ENCODE data around the gene MAP1S. TPM values are rescaled to one million over a fixed set of nuclear protein-coding genes. Genes with fewer than 3 reads are reported as not detected.
A peak's percentile ranks its signal among the peaks of the same experiment; 100 is the strongest.

Gene MAP1S
- total and polyA plus RNA-seq, 2 of the 13 experiments (the other 11 are each of a cell fraction or from before 2014, with no cell fraction given), result 3.8 to 7.3 TPM

DNA sequence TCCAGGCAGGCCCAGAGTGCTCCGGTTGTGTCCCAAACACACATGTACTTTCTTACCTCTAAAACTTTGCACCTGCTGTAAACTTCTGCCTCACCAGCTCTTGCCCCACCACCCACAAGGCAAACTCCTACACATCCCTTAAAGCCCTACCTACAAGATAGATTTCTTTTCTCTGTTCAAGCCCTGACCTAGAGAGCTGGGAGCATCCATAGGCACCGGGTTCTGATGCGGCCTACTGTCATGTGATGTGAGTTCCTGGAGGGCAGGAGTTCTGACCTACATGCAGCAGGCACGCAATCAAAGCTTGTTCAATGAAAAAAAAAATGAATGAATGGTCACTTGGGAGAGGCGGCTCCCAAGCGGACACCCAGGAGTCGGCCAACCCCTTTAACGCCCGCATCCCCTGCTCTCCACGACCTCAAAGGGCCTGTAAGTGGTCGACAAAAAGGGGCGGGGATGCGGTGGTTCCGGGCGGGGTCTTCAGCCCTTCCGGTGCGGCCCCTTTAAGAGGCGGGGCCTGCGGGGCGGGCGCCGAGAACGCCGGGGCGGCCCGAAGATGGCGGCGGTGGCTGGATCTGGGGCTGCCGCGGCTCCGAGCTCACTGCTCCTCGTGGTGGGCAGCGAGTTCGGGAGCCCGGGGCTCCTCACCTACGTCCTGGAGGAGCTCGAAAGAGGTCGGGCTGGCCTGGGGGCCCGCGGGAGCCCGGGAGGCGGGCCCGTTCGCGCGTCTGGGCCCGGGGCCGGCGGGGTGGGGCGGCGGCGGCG is at the start of gene MAP1S (continued):
- TF ChIP-seq, protein P1, sequence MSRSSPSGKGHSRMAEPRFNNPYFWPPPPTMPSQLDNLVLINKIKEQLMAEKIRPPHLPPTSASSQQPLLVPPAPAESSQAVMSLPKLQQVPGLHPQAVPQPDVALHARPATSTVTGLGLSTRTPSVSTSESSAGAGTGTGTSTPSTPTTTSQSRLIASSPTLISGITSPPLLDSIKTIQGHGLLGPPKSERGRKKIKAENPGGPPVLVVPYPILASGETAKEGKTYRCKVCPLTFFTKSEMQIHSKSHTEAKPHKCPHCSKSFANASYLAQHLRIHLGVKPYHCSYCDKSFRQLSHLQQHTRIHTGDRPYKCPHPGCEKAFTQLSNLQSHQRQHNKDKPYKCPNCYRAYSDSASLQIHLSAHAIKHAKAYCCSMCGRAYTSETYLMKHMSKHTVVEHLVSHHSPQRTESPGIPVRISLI (CRISPR knock-in tag; IDR thresholded peaks at IDR 0.05; ENCODE audit: borderline replicate concordance), result peak; percentile 62; the same call in 1 of the 2 replicates
- TF ChIP-seq MXD4 (CRISPR knock-in tag; IDR thresholded peaks at IDR 0.05) (0 out of 2 replicates have a peak, but pooled peaks have one; percentile 35), PRMT3 (CRISPR knock-in tag; IDR thresholded peaks at IDR 0.05; ENCODE audit: borderline replicate concordance, low read depth) (0 out of 2 replicates have a peak, but pooled peaks have one; percentile 51), TBL1XR1 (IDR thresholded peaks at IDR 0.05; ENCODE audit: borderline replicate concordance, low read length, partially characterized antibody) (no peak), ZNF552 (CRISPR knock-in tag; IDR thresholded peaks at IDR 0.05; ENCODE audit: borderline replicate concordance) (no peak), ZFY (CRISPR knock-in tag; IDR thresholded peaks at IDR 0.05) (peak; percentile 84), SP5 (CRISPR knock-in tag; IDR thresholded peaks at IDR 0.05; ENCODE audit: borderline replicate concordance, low read depth) (peak; percentile 67), GFI1 (CRISPR knock-in tag; IDR thresholded peaks at IDR 0.05; ENCODE audit: borderline replicate concordance) (peak; percentile 61; the same call in 1 of the 2 replicates), KAT8 (CRISPR knock-in tag; IDR thresholded peaks at IDR 0.05) (peak; percentile 73), SYNCRIP (IDR thresholded peaks at IDR 0.05; ENCODE audit: insufficient read depth, low read depth, low read length) (no peak), YY1 (IDR thresholded peaks at IDR 0.05; ENCODE audit: insufficient read depth, insufficient replicate concordance, low read depth, low read length) (peak; percentile 96), KLF12 (CRISPR knock-in tag; IDR thresholded peaks at IDR 0.05; ENCODE audit: borderline replicate concordance) (no peak; the same call in 1 of the 2 replicates), HOXA3 (CRISPR knock-in tag; IDR thresholded peaks at IDR 0.05) (peak; percentile 58; the same call in 1 of the 2 replicates), BRD4 (CRISPR knock-in tag; IDR thresholded peaks at IDR 0.05) (0 out of 2 replicates have a peak, but pooled peaks have one; percentile 40), ZNF788 (CRISPR knock-in tag; IDR thresholded peaks at IDR 0.05; ENCODE audit: borderline replicate concordance) (no peak), ARNT2 (CRISPR knock-in tag; IDR thresholded peaks at IDR 0.05; ENCODE audit: low read depth) (peak; percentile 69), RCOR2 (CRISPR knock-in tag; IDR thresholded peaks at IDR 0.05) (0 out of 2 replicates have a peak, but pooled peaks have one; percentile 32), ZMYM3 (CRISPR knock-in tag; IDR thresholded peaks at IDR 0.05) (peak; percentile 59; the same call in 1 of the 2 replicates), ZFP90 (CRISPR knock-in tag; IDR thresholded peaks at IDR 0.05; ENCODE audit: borderline replicate concordance) (peak; percentile 61; the same call in 1 of the 2 replicates), YEATS2 (CRISPR knock-in tag; IDR thresholded peaks at IDR 0.05; ENCODE audit: borderline replicate concordance) (peak; percentile 69; the same call in 1 of the 2 replicates), ZNF768 (CRISPR knock-in tag; IDR thresholded peaks at IDR 0.05) (peak; percentile 25; the same call in 1 of the 2 replicates), ZNF556 (CRISPR knock-in tag; IDR thresholded peaks at IDR 0.05; ENCODE audit: borderline replicate concordance) (no peak)
- TF ChIP-seq, protein P2, sequence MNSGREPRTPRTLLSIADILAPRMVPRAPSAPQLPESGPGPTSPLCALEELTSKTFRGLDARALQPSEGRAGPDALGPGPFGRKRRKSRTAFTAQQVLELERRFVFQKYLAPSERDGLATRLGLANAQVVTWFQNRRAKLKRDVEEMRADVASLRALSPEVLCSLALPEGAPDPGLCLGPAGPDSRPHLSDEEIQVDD (CRISPR knock-in tag; IDR thresholded peaks at IDR 0.05; ENCODE audit: borderline replicate concordance), result no peak
- TF ChIP-seq, protein P3, sequence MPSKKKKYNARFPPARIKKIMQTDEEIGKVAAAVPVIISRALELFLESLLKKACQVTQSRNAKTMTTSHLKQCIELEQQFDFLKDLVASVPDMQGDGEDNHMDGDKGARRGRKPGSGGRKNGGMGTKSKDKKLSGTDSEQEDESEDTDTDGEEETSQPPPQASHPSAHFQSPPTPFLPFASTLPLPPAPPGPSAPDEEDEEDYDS (CRISPR knock-in tag; IDR thresholded peaks at IDR 0.05), result peak; percentile 84
- TF ChIP-seq, protein P4, sequence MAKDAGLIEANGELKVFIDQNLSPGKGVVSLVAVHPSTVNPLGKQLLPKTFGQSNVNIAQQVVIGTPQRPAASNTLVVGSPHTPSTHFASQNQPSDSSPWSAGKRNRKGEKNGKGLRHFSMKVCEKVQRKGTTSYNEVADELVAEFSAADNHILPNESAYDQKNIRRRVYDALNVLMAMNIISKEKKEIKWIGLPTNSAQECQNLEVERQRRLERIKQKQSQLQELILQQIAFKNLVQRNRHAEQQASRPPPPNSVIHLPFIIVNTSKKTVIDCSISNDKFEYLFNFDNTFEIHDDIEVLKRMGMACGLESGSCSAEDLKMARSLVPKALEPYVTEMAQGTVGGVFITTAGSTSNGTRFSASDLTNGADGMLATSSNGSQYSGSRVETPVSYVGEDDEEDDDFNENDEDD (CRISPR knock-in tag; IDR thresholded peaks at IDR 0.05; ENCODE audit: borderline replicate concordance), result peak; percentile 23; the same call in 1 of the 2 replicates
- TF ChIP-seq, protein P5, sequence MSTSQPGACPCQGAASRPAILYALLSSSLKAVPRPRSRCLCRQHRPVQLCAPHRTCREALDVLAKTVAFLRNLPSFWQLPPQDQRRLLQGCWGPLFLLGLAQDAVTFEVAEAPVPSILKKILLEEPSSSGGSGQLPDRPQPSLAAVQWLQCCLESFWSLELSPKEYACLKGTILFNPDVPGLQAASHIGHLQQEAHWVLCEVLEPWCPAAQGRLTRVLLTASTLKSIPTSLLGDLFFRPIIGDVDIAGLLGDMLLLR (CRISPR knock-in tag; IDR thresholded peaks at IDR 0.05), result no peak
